CD8-positive, alpha-beta memory T cell (primary cell): Measurements from ENCODE around the gene CALD1. TPM values are rescaled to one million over a fixed set of nuclear protein-coding genes. Genes with fewer than 3 reads are reported as not detected.

Experiments
- CTCF ChIA-PET: fragments of 350-600 bp; sonication (Branson Sonifier 250); formaldehyde crosslinking; loops from one replicate; lab custom pipeline; 2021; ENCODE audit warnings: antibody characterized with exemption; lab: Charles Lee
- POLR2A ChIA-PET: fragments of 350-600 bp; sonication (Branson Sonifier 250); formaldehyde crosslinking; loops from one replicate; lab custom pipeline; 2021; ENCODE audit warnings: antibody characterized with exemption; lab: Charles Lee
- DNase-seq, 5 donors: peaks; one replicate each; pipeline versions ENCODE4 v3.0.0 to v3.0.0-alpha.2; 2020 to 2022; ENCODE audit warnings: mixed read lengths in 1 of 5
- H3K27ac ChIP-seq: one replicate; pipeline ENCODE4 v1.7.0; 2013; ENCODE audit warnings: low read depth, mild to moderate bottlenecking, low read length, moderate library complexity
- H3K27me3 ChIP-seq: 2 replicates; pipeline ENCODE4 v1.7.0; 2013; ENCODE audit warnings: low read length, mild to moderate bottlenecking; ENCODE audit not compliant: insufficient read depth, poor library complexity, severe bottlenecking
- H3K36me3 ChIP-seq: 2 replicates; pipeline ENCODE4 v1.7.0; 2013; ENCODE audit warnings: mild to moderate bottlenecking, low read length, moderate library complexity; ENCODE audit not compliant: insufficient read depth
- H3K4me1 ChIP-seq: 2 replicates; pipeline ENCODE4 v1.7.0; 2013; ENCODE audit warnings: mild to moderate bottlenecking, low read length, moderate library complexity; ENCODE audit not compliant: insufficient read depth
- H3K4me3 ChIP-seq: 2 replicates; pipeline ENCODE4 v1.7.0; 2013; ENCODE audit warnings: mild to moderate bottlenecking, low read length
- H3K9me3 ChIP-seq: 2 replicates; pipeline ENCODE4 v1.7.0; 2013; ENCODE audit warnings: mild to moderate bottlenecking, low read length
- H3K27ac Mint-ChIP-seq, 8 donors: one replicate each; pipeline ENCODE4 v1.8.0; 2020 to 2021; ENCODE audit warnings: mixed read lengths in 8 of 8, mild to moderate bottlenecking in 6 of 8, inconsistent platforms in 3 of 8, moderate library complexity in 3 of 8
- H3K27me3 Mint-ChIP-seq, 2 donors: one replicate each; pipeline ENCODE4 v1.8.0; 2020 to 2021; ENCODE audit warnings: mixed read lengths in 2 of 2, mild to moderate bottlenecking in 1 of 2, moderate library complexity in 1 of 2
- H3K36me3 Mint-ChIP-seq, 3 donors: one replicate each; pipeline ENCODE4 v1.8.0; 2020 to 2021; ENCODE audit warnings: mixed read lengths in 3 of 3, inconsistent platforms in 1 of 3, mild to moderate bottlenecking in 1 of 3
- H3K4me1 Mint-ChIP-seq, 3 donors: one replicate each; pipeline ENCODE4 v1.8.0; 2020 to 2021; ENCODE audit warnings: mixed read lengths in 3 of 3, inconsistent platforms in 1 of 3, mild to moderate bottlenecking in 1 of 3
- H3K4me3 Mint-ChIP-seq, 7 donors: one replicate each; pipeline ENCODE4 v1.8.0; 2020 to 2021; ENCODE audit warnings: mixed read lengths in 7 of 7, mild to moderate bottlenecking in 6 of 7, moderate library complexity in 4 of 7, inconsistent platforms in 2 of 7
- H3K9me3 Mint-ChIP-seq, 5 donors: one replicate each; pipeline ENCODE4 v1.8.0; 2020 to 2022; ENCODE audit warnings: mixed read lengths in 5 of 5, mild to moderate bottlenecking in 3 of 5, moderate library complexity in 2 of 5, inconsistent platforms in 1 of 5
- polyA plus RNA-seq: library from polyadenylated mRNA; unstranded; fragments of 300-500 nt; fragmentation: Illumina TruSeq; gene quantifications from one replicate; pipeline ENCODE4 v1.2.3, GENCODE V29; 2021
- total RNA-seq, 2 experiments: library from RNA; stranded (reverse); gene quantifications; one replicate each; pipeline ENCODE4 v1.2.3, GENCODE V29; 2021

The CALD1 gene
- total and polyA plus RNA-seq, 3 experiments from 2014 or later = 3.1 to 3.3 TPM; not detected in 1

DNA sequence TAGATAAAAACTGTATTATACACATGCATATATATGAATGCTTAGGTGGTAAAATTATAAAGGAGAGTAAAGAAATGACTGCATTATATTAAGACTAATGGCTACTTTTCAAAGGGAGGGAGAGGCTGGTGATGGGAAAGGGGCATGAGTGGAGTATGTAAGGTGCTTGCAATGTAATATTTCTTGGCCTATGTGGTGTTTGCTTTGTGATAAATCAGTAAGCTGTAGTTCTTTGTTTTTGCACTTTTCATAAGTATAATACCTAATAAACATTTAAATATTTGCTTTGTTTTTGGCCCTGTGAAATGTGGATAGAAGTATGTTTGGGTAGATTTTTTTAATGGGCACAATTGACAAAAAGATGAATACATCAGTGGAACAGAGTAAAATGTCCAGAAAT, 232.8 kb downstream of the CALD1 start:
- Histone ChIP-seq H3K4me3 (no peak overlapping the region), H3K9me3 (no peaks in the 10 kb centered on the region), H3K27me3 (no peaks in the 10 kb centered on the region), H3K36me3 (no peaks in the 10 kb centered on the region), H3K4me1 (no peaks in the 10 kb centered on the region), H3K27ac (no peak overlapping the region)
- H3K4me3 Mint-ChIP-seq = no peak overlapping the region
- H3K4me1 Mint-ChIP-seq = no peaks in the 10 kb centered on the region
- ChIA-PET CTCF (no interaction called here), POLR2A (no interaction called here)
- H3K9me3 Mint-ChIP-seq = peaks cover 0 to 5% (median 0%) of the 10 kb centered on the region in 5 donors
- no peak for DNase-seq
- no peak overlapping the region for H3K27ac Mint-ChIP-seq
- peaks cover 0 to 18% (median 4%) of the 10 kb centered on the region in 3 donors for H3K36me3 Mint-ChIP-seq
- peaks cover 0 to 4% of the 10 kb centered on the region in 2 donors for H3K27me3 Mint-ChIP-seq

Other genes with a start within 250 kb of the CALD1 start
- not detected for gene AKR1B15, start 230.5 kb upstream of the CALD1 start, total RNA-seq
- gene AKR1B15, start 230.5 kb upstream of the CALD1 start, polyA plus RNA-seq = not detected
- 10 to 100 TPM; 25.4 to 27.1 TPM for gene BPGM, start 132.8 kb upstream of the CALD1 start, total RNA-seq
- gene BPGM, start 132.8 kb upstream of the CALD1 start, polyA plus RNA-seq = 26.8 TPM
- gene AGBL3, start 206.9 kb downstream of the CALD1 start, total RNA-seq = 1 to 10 TPM; 2.5 to 3.2 TPM
- gene AGBL3, start 206.9 kb downstream of the CALD1 start, polyA plus RNA-seq = 0.10 TPM